CD4-positive, alpha-beta T cell (primary cell): ENCODE measurements around the gene TMEM94. TPM values are rescaled to one million over a fixed set of nuclear protein-coding genes. Genes with fewer than 3 reads are reported as not detected.

Experiments
- ATAC-seq: fragments of 200-7000 bp; cut with Tn5 transposase; one replicate; pipeline ENCODE4 v1.10.0; 2022; ENCODE audit warnings: mild to moderate bottlenecking; ENCODE audit not compliant: poor library complexity
- CTCF ChIA-PET: fragments of 350-600 bp; sonication (Branson Sonifier 250); formaldehyde crosslinking; loops from one replicate; lab custom pipeline; 2021; ENCODE audit warnings: antibody characterized with exemption, inconsistent platforms; lab: Charles Lee
- POLR2A ChIA-PET: fragments of 350-600 bp; sonication (Branson Sonifier 250); formaldehyde crosslinking; loops from one replicate; lab custom pipeline; 2021; ENCODE audit warnings: antibody characterized with exemption, inconsistent platforms; lab: Charles Lee
- DNase-seq, 14 experiments: peaks; one replicate each; pipeline ENCODE4 v3.0.0-alpha.2; 2013 to 2020; ENCODE audit warnings: mixed read lengths in 2 of 14
- H3K27ac ChIP-seq, 2 donors: one replicate each; pipeline versions ENCODE4 v1.5.1 to v1.7.0; 2013; ENCODE audit warnings: low read length in 2 of 2, low read depth in 1 of 2, mild to moderate bottlenecking in 1 of 2
- H3K27me3 ChIP-seq, 2 experiments: 1 replicate in 1 of 2; 2 replicates in 1 of 2; pipeline versions ENCODE4 v1.6.1 to v1.7.0; 2013; ENCODE audit warnings: low read length in 2 of 2, control low read depth in 1 of 2, mild to moderate bottlenecking in 1 of 2, moderate library complexity in 1 of 2; ENCODE audit not compliant: insufficient read depth in 2 of 2, control insufficient read depth in 1 of 2
- H3K36me3 ChIP-seq: one replicate; pipeline ENCODE4 v1.6.1; 2013; ENCODE audit warnings: low read length, control low read depth; ENCODE audit not compliant: insufficient read depth
- H3K4me1 ChIP-seq: one replicate; pipeline ENCODE4 v1.6.1; 2013; ENCODE audit warnings: low read length, control low read depth; ENCODE audit not compliant: insufficient read depth
- H3K4me3 ChIP-seq: one replicate; pipeline ENCODE4 v1.5.1; 2013; ENCODE audit warnings: mild to moderate bottlenecking, low read length, moderate library complexity
- H3K9me3 ChIP-seq, 2 experiments: 1 replicate in 1 of 2; 2 replicates in 1 of 2; pipeline versions ENCODE4 v1.6.1 to v1.7.0; 2013; ENCODE audit warnings: low read length in 2 of 2, mild to moderate bottlenecking in 2 of 2, control low read depth in 1 of 2, moderate library complexity in 1 of 2; ENCODE audit not compliant: control insufficient read depth in 1 of 2, insufficient read depth in 1 of 2
- H3K27ac Mint-ChIP-seq: one replicate; pipeline ENCODE4 v1.8.0; 2020; ENCODE audit warnings: mixed read lengths
- H3K27me3 Mint-ChIP-seq: one replicate; pipeline ENCODE4 v1.8.0; 2021; ENCODE audit warnings: mixed read lengths
- H3K36me3 Mint-ChIP-seq: one replicate; pipeline ENCODE4 v1.8.0; 2021; ENCODE audit warnings: low read depth, mixed read lengths
- H3K4me1 Mint-ChIP-seq: one replicate; pipeline ENCODE4 v1.8.0; 2021; ENCODE audit warnings: low read depth, mixed read lengths
- H3K4me3 Mint-ChIP-seq: one replicate; pipeline ENCODE4 v1.8.0; 2020; ENCODE audit warnings: mild to moderate bottlenecking, mixed read lengths
- H3K9me3 Mint-ChIP-seq: one replicate; pipeline ENCODE4 v1.8.0; 2020; ENCODE audit warnings: mixed read lengths
- CTCF ChIP-seq: fragments of 200-600 bp; IDR thresholded peaks from one replicate; pipeline ENCODE4 v1.8.0; 2022; ENCODE audit warnings: antibody characterized with exemption, mild to moderate bottlenecking
- intact Hi-C, 2 experiments: fragments of 100-400 bp; cut with DNase I in 1 of 2; cut with micrococcal nuclease in 1 of 2; formaldehyde crosslinking; loops; one replicate each; pipeline versions ENCODE4 v1.15.1 to v1.9.0; 2023 to 2025; cut with DNase I, micrococcal nuclease
- polyA plus RNA-seq, 2 donors: library from polyadenylated mRNA; unstranded; fragments of 120-200 nt; gene quantifications; one replicate each; pipeline ENCODE4 v1.2.1, GENCODE V29; 2013
- total RNA-seq, 174 experiments: library from RNA in 2 of 174; stranded (reverse) in 2 of 174; gene quantifications; one replicate each; pipeline ENCODE4 v1.2.3 and lab custom pipeline; 2021 to 2026

TMEM94 gene
- 10 to 100 TPM; 52.8 to 57.3 TPM for total RNA-seq
- 35.4 TPM for polyA plus RNA-seq (2013, experiment 1 of 2)
- polyA plus RNA-seq (2013, experiment 2 of 2): 45.8 TPM
- 9.2 to 103 (median 59.1) reads per million in 172 experiments for total RNA-seq (lab: John Stamatoyannopoulos, UW)

GRCh38 chr17:75456417-75457046 is at the start of gene TMEM94:
TSS of gene TMEM94 (plus strand) at chr17:75456635. CDS start at chr17:75471906, 15,271 bp downstream.
- Mint-ChIP-seq H3K36me3 (peaks cover 11% of the 10 kb centered on the region), H3K4me3 (peak within 1 kb of the TSS; percentile 100), H3K27me3 (no peaks in the 10 kb centered on the region), H3K4me1 (peaks cover 29% of the 10 kb centered on the region), H3K27ac (peak within 1 kb of the TSS; percentile 91), H3K9me3 (no peaks in the 10 kb centered on the region)
- POLR2A ChIA-PET: interaction anchor here (0.6 to 3.6 kb wide), 30 partner anchors 8 to 583 kb away, joined by 3 to 34 read pairs (median 4); partner anchors contain the start of genes FDXR, GRB2, LLGL2 and MIF4GD
- Histone ChIP-seq H3K9me3 (no peaks in the 10 kb centered on the region), H3K27me3 (no peaks in the 10 kb centered on the region), H3K36me3 (no peaks in the 10 kb centered on the region), H3K27ac (peak within 1 kb of the TSS; percentile 23 to 59), H3K4me3 (peak within 1 kb of the TSS; percentile 70), H3K4me1 (peaks cover 17% of the 10 kb centered on the region)
- ATAC-seq (peak; percentile 96), DNase-seq (peak; percentile 79 to 97 (median 88))
- intact Hi-C loops: loop anchor here in 1 of 2 experiments (1.0 to 5.0 kb wide), 4 partner anchors 50 to 326 kb away; partner anchors contain the start of genes CASKIN2, SLC25A19 and UNK
- TF ChIP-seq CTCF: no peak
- CTCF ChIA-PET: interaction anchor here (0.7 to 1.6 kb wide), 6 partner anchors 60 to 186 kb away, joined by 3 to 5 read pairs (median 4); partner anchors contain the start of genes MIF4GD, SLC25A19 and TSEN54

GRCh38 chr17:75407655-75408352 is 48.6 kb upstream of the TMEM94 start:
- intact Hi-C loops: loop anchor here in 1 of 2 experiments (10.0 kb wide), 1 partner anchor 423 kb away; the partner anchor contains the start of gene CDR2L

More at GRCh38 chr17:75407655-75408352, 48.6 kb upstream of the TMEM94 start:
- TF ChIP-seq CTCF: no peak
- Mint-ChIP-seq H3K4me1 (peaks cover 43% of the 10 kb centered on the region), H3K9me3 (no peaks in the 10 kb centered on the region), H3K27me3 (no peaks in the 10 kb centered on the region), H3K4me3 (peak overlapping the region; percentile 34), H3K27ac (no peak overlapping the region), H3K36me3 (peaks cover 22% of the 10 kb centered on the region)
- DNase-seq: no peak
- H3K4me3 ChIP-seq: no peak overlapping the region
- H3K4me1 ChIP-seq: peaks cover 35% of the 10 kb centered on the region
- H3K27ac ChIP-seq: no peak overlapping the region
- H3K36me3 ChIP-seq: no peaks in the 10 kb centered on the region
- ATAC-seq: no peak
- no peaks in the 10 kb centered on the region for H3K27me3 ChIP-seq
- ChIA-PET POLR2A (interaction anchor here (0.8 to 1.1 kb wide), 4 partner anchors 14 to 119 kb away, joined by 3 to 5 read pairs (median 3); partner anchors contain the start of genes SLC25A19 and TSEN54), CTCF (interaction anchor here (1.3 to 2.6 kb wide), 2 partner anchors 85 to 118 kb away, joined by 3 to 7 read pairs; partner anchors contain the start of gene SLC25A19)
- H3K9me3 ChIP-seq: no peaks in the 10 kb centered on the region
